Stimulated activated CD8-positive, alpha-beta memory T cell treated with anti-CD3 and anti-CD28 coated beads, Interleukin-12 subunit alpha, Interleukin-12 subunit beta, amount 100 ng/mL, for 1 hour (primary cell): ENCODE results near the gene ELAC1.
A peak's percentile ranks its signal among the peaks of the same experiment; 100 is the strongest.
"Not testable (repeated sequence)": the region's sequence is repeated elsewhere in the genome, so short reads cannot be mapped to it uniquely, and the experiment has no call there.

Source experiments
- DNase-seq: peaks from one replicate; pipeline ENCODE4 v3.0.0-alpha.2; 2020; ENCODE audit warnings: low read depth

ELAC1 gene, protein sequence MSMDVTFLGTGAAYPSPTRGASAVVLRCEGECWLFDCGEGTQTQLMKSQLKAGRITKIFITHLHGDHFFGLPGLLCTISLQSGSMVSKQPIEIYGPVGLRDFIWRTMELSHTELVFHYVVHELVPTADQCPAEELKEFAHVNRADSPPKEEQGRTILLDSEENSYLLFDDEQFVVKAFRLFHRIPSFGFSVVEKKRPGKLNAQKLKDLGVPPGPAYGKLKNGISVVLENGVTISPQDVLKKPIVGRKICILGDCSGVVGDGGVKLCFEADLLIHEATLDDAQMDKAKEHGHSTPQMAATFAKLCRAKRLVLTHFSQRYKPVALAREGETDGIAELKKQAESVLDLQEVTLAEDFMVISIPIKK

DNA sequence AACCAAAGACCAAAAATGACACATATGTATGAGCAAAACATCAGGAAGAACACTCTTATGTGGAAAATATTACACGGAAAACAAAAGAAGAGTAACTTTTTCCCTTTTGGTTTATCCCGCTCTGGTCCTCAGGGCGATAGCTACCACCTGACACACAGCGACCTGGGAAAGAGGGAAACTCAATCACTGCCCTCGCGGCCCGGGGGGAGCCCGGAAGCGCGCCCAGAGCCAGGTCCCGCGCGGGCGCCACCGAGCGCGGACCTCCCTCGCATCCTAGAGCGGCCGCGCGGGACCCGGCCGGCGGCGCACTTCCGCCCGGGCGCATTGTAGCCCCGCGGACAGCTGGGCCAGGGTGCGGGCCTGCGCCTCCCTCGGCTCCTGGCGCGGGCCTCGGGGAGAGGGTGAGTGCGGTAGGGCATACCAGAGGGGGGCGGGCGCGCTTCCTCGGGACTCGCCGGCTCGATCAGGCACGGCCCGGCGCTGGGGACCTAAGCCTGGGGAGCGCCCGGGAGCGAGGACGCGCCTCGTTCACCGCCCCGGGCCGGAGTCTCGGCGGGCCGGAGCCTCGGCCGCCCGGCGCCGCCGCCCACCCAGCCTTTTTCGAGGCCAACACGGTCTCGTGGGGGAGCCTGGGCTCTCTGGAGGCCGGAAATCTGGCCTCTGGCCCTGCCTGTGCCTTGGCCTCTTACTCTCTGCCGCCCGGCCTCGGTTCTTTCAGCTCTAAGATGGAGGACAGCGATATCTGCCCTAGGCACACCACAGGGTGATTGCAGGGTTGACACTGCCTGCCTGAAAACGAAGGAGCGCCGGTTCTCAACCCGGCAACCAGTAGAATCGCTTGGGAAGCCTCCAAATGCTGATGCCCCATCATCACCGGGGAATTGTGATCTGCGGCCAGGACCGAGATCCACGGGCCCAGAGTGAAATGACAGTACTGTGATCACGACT, at the start of gene ELAC1:
Gene ELAC1 (plus strand): TSS at position 327 of the 948 bp plus-strand sequence. CDS start 6,365 bp downstream, outside the sequence.
- DNase-seq = peak; percentile 30

DNA sequence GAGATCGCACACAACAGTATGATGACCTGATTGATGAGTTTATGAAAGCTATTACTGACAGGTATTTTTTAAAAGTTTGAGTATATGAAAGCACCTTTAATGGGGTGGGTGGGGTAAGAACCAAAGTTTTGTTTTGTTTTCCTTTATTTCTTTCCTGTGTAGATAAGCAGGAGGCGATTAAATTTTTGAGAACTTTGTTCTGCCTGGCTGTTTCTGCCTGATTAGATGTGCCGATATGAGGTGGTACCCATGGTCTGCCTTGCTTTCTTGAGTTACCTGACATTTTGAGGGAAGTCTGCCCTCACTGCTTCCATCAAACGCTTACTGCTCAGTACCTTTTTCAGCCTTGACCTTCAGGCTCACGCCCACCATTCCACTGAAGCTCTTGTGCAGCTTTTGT, 49.7 kb upstream of the ELAC1 start:
- DNase-seq = no peak

DNA sequence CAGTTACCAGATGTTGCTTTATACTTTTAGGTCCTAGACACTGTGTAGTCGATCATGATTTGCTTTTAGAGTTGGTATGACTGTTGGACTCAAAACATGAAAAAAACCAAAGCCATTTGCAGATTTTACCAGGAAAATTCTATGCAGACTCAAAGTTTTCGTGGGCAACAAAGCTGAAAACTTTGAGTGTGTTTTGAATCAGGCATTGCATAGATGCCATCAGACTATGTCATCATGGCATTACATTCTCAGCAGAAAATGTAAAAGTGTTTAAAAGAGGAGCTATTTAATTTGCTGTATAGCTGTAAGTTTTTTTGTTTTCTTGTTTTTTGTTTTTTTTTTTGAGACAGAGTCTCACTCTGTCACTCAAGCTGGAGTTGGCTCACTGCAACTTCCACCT, 43.5 kb upstream of the ELAC1 start:
- no peak for DNase-seq

DNA sequence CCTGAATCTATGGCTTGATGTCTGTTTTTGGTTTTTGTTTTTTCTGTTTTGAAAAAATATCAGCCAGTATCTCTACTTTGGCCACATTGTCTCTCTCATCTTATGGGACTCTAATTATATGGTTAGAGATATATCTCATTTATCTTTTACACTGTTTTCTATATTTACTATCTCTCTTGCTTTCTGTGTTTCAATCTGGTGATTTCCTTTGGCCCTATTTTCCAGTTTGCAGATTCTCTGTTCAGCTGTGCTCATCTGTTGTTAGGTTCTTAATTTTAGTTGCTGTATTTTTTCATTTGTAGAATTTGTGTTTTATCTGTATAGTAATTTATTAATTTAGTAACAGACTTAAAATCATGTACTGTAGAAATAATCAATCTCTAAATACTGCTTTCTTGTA, 41.3 kb upstream of the ELAC1 start:
- no peak for DNase-seq

DNA sequence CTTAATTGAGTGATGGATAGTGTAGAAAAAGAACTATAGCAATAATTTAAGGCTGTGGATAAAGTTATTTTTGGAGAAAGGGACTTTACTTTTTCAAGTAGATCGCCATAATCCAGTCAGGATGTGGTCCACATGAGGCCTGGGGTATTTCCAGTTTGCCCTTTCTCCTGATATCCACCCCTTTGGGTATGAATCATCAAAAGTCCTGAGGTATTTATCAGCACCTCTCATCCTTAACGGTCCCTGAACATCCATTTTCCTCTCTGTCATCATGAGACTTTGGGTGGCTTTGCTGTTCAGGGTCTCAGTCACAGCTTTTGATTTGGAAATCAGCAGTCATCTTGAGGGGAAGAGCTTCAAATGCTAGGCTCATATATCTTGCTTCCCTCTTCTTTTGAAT, 39.3 kb upstream of the ELAC1 start:
- DNase-seq = no peak

DNA sequence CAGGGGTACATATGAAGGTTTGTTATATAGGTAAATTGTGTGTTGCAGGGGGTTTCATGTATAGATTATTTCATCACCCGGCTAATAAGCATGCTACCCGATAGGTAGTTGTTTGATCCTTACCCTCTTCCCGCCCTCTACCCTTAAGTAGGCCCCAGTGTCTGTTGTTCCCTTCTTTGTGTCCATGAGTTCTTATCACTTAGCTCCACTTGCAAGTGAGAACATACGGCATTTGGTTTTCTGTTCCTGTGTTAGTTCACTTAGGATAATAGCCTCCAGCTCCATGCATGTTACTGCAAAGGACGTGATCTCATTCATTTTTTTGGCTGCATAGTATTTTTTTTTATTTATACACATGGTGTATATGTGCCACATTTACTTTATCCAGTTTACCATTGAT, 34.2 kb upstream of the ELAC1 start:
- no peak for DNase-seq

DNA sequence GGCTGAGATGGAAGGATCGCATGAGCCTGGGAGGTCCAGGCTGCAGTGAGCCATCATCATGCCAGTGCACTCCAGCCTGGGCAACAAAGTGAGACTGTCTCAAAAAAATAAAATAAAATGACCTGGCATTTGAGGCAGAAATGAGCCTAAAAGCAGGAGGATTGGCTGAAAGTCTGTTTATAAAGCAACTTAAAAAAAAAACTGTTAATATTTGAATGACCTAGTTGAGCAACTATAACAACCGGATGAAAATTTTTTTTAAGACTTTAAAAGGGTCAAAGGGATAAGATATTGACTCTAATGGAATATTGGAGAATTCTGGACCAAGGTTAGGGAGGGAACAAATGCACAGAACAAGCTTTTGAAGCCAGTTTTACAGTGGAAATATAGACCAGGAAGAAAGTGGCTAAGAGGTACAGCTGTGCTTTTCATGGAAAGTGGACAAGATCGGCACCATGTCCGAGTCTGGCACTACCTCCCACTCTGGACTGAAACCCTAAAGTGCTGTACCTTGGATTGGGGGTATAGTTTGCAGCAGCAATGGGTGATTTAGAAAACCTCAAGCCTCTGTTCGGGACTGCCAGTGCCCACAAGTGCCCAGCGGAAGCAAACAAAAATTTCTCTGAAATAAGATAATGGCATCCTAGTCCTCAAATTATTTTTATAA, 33.2 kb upstream of the ELAC1 start:
- no peak for DNase-seq

DNA sequence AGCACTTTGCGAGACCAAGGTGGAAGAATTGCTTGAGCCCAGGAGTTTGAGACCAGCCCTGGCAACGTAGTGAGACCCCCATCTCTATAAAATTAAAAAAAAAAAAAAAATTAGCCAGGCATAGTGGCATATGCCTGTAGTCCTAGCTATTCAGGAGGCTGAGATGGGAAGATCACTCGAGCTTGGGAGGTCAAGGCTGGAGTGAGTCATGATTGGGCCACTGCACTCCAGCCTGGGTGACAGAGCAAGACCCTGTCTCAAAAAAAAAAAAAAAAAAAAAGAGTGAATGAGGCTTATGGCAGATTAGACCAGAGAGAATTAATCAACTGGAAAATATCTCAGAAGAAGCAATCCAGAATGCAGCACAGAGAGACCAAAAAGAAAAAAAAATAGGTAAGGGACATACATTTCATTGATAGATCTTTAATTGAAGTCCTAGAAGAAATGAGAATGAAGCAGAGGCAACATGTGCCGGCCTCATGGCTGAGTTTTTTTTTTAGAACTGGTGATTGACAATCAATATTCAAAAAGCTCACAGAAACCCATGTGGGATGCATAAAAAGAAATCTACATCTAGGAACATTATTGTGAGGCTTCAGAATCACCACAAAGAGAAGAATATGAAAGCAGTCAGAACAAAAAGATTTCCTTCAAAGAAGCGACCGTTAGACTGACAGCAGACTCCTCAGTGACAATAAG, 32.2 kb upstream of the ELAC1 start:
- DNase-seq = no peak

DNA sequence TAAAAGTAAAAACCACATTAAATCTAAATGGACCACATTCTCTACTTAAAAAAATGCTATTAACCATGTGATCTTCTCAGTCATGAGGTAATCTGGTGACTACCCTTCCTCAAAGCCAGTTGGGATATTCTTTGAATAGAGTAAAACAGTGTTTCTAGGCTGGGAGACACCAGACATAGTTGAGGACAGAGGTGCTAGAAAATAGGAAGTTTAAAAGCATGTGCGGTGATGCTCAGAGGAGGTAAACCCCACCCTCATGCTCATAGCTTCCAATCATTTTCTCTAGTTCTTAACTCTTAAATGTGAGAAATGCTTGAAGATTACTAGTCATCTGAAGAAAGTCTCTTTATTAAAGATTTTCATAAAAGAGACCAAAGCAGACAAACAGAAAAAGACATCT, 30.7 kb upstream of the ELAC1 start:
- no peak for DNase-seq

DNA sequence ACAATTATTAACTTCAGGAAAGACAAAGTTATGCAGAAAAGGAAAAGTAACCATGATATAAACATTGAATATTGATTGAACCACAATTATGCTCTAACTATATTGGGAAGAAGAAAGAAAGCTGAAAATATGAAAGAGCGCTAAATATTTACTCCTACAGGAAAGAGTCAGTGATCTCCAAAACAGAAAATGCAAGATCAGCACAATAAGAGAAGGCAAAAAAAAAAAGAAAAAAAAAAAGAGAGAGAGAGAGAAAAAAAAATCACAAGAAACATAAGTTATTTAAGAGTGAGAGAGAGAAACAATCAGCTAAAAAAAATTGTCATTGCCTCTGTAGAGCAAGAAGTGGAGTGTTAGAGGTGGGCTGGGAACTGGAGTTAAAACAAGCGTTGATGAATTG, 28.9 kb upstream of the ELAC1 start:
- no peak for DNase-seq

DNA sequence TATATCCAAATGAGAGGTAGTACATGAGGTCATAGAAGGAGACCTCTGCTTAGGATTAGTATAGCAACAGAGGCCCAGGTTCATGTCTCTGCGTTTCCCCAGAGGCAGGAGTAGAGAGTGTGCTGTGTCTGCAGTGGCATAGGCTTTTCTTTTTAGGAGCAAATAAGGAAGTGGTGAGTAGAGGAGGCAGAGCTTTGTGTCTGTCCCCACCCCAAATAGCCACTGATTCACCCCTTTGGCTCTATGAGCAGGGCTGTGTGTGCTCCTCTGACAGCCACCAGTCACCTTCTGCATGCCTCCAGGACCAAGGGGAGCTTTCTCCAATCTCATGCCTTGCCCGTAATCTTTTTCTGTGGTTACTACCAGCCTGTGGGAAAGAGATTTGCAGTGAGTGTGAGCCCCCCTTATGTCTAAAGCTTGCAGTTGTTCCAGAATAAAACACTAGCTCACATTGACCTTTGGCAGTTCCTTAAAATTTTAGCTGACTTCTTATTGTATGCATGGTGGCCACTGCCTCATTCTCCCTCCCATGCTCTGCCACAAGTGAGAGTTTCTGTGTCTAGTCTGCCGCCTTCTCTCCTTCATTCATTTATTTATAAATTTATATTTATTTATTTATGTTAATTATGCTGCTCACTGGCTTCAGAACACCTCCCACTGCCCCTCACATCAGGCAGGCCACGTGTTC, 23.5 kb upstream of the ELAC1 start:
- DNase-seq = no peak

DNA sequence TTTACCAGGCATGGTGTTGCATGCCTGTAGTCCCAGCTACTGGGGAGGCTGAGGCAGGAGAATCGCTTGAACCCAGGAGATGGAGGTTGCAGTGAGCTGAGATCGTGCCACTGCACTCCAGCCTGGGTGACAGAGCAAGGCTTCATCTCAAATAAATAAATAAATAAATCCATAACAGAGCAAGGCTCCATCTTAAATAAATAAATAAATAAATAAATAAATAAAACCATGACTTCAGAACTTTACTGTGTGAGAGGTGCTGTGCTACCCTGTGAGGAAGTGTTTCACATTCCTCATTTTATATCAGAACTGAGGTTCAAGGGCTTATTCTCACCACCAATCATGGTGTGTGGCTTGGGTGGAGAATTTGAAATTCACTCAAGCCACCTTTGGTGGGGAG, 21.9 kb upstream of the ELAC1 start:
- not testable (repeated sequence) for DNase-seq

DNA sequence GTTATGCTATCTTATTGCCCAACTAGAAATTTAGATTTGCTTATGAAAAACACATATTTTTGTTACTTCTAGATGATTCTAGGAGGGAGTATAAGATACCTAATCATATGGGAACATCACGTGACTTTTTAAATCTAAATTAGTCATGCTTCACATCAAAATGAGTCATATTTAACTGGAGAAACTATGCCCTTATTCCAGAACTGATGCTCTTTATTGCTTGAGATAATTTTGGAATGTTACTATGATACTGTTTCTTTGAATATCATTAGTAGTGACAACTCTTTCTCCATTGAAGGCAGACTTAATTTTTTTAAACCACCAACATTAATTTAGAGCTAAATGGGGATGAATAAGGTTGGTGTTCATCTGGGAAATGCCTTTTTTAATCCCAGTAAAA, 19.9 kb upstream of the ELAC1 start:
- no peak for DNase-seq

DNA sequence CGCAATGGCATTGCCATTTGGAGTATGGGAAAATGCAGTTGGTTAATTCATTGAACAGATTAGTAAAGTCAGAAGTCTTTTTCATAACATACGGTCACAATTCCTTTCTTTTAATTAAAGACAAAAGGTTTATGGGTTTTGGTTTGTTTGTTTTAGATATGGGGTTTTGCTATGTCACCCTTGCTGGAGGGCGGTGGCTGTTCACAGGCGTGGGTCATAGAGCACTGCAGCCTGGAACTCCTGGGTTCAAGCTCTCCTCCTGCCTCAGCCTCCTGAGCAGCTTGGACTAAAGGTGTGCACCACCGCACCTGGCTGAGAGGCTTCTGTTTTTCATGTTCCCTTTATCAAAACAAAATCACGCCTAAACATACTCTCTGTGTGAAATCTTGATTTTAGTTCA, 18.7 kb upstream of the ELAC1 start:
- DNase-seq = no peak

DNA sequence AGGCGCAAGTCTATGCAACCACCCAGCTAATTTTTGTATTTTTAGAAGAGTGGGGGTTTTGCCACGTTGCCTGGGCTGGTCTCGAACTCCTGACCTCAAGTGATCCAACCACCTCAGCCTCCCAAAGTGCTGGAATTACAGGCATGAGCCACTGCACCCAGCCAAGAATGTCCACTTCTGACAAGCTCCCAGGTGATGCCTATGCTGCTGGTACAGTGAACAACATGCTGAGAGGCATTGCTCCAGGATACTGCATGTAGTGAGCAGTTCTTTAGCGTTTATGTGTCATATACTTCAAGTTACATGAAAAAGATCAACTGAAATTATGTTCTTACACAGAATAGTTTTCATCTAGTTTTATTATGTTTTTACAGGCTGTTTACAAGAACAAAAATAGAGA, 17.2 kb upstream of the ELAC1 start:
- DNase-seq = no peak

DNA sequence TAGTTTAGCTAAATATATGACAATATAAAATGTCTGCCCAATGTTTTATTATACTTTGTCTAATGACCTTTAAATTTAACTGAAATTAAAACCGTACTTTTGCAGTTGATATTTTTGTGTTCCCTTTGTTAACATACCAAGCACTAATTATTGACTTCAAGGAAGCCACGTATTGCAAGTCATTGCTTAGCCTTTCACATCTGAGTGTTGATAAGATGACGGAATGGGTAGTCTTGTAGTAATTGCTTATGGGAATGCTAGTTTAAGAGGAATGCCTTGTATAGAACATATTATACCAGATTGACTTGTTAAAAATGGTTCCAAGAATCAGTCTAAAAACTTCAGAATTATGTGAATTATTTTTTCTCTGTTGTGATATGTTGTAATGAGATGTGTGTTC, 14.0 kb upstream of the ELAC1 start:
- no peak for DNase-seq

DNA sequence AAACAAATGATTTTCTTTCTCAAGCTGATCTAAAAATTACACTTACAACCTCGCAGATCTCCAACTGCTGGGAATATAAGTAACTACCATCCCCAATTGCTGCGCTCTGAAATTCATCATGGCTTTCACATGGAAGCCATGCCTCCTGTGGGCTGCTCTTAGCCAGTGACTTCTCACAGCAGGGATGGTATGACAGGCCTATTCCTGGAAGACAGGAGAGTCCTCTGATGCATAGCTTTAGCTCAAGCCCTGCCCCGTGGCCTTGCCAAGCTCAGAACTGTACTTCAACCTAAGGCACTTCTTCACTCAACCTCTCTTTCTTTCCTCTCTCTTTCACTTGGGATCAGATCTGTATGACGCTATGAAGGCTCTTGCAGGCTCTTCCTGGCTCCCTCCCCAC, 12.6 kb upstream of the ELAC1 start:
- no peak for DNase-seq

DNA sequence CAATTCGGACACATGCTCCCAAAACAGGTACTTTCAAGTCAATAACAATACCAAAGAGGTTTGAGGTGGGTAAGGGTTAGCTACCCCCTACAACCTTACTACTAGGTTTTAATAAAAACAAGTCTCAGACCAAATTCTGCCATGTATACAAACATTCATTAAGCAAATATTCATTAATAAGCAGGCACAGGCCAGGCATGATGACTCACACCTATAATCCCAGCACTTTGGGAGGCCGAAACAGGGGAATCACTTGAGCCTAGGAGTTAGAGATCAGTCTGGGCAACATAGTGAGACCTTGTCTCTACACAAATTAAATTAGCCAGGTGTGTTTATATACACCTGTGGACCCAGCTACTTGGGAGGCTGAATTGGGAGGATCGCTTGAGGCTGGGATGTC, 11.7 kb upstream of the ELAC1 start:
- no peak for DNase-seq

DNA sequence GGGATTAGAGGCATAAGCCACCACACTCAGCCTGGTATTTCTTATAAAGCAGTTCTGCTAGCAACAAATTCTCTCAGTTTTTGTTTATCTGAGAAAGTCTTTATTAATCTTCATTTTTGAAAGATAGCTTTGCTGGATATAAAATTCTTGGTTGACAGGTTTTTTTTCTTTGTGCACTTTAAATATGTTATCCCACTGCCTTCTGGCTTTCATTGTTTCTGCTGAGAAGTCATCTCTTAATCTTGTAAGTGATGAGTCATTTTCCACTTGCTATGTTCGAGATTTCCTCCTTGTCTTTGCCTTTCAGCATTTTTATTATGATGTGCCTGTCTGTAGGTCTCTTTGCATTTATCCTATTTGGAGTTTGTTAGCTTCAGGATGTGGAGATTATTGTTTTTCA, 5.9 kb upstream of the ELAC1 start:
- DNase-seq = no peak

DNA sequence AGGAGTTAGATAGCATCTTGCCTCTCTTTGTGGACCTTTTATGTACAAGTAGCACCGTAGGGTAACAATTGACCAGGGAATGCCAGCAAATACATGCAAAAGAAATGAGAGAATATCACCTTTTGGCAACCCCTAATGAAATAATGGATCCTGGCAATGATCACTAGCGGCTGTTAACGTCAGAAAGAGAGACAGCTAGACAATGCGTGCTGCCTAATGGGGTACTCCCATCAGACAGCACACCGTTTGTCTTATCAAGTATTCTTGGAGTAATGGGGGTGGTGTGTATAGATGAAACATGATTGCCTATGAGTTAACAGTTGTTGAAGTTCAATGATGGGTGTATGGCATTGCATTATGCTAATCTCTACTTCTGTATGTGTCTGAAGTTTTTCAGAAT, 1.6 kb downstream of the ELAC1 start:
- no peak for DNase-seq

DNA sequence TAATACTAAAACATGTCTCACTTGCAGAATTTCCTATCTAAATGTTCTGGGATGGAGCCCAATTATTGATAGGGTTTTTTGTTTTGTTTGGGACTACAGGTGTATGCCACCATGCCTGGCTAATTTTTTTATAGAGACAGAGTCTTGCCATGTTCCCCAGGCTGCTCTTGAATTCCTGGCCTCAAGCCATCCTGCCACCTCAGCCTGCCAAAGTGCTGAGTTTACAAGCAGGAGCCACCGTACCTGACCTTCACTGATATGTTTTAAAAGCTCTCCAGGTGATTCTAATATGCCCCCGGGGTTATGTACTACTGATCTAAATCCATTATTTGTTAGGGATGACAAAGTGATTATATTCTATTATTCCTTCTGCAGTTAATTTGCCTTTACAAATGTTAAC, 2.2 kb downstream of the ELAC1 start:
- DNase-seq = no peak

DNA sequence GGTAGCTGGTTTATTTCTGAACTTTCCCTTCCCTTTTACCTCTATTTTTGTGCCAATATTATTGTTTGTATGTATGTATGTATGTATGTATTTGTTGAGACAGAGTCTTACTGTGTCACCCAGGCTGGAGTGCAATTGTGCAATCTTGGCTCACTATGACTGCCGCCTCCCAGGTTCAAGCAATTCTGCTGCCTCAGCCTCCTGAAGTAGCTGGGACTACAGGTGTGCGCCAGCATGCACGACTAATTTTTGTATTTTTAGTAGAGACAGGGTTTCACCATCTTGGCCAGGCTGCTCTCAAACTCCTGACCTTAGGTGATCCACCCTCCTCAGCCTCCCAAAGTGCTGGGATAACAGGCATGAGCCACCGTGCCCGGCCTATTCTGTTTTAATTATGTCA, 4.6 kb downstream of the ELAC1 start:
- not testable (repeated sequence) for DNase-seq
